Spleen (tissue), 7 donors: Measurements from ENCODE around the gene CDC27.

Experiments
- POLR2A ChIP-seq, 3 donors: fragments of 450-650 bp; IDR thresholded peaks; one replicate each; pipeline ENCODE4 v1.5.1; 2017; ENCODE audit warnings: antibody characterized with exemption in 3 of 3, mild to moderate bottlenecking in 1 of 3
- TF ChIP-seq, protein P1 (sequence below), 11 experiments: fragments of 200-600 bp in 7 of 11; fragments of 450-650 bp in 4 of 11; sonication (generic) in 4 of 11; IDR thresholded peaks in 8 of 11; conservative IDR thresholded peaks in 3 of 11; 1 replicate in 7 of 11; 2 replicates in 4 of 11; pipeline versions ENCODE4 v1.4.0 to v1.8.0; 2016 to 2021; ENCODE audit warnings: antibody characterized with exemption in 11 of 11, inconsistent platforms in 4 of 11, mild to moderate bottlenecking in 1 of 11
- donor health status: DM: no; HTN: no; CAD: no; lungs with moderate emphysema.
- donor health status: DM: no; HTN: no; CAD: no.
- donor health status: DM: no; HTN: no; CAD: no.

- TF ChIP-seq, protein P1, sequence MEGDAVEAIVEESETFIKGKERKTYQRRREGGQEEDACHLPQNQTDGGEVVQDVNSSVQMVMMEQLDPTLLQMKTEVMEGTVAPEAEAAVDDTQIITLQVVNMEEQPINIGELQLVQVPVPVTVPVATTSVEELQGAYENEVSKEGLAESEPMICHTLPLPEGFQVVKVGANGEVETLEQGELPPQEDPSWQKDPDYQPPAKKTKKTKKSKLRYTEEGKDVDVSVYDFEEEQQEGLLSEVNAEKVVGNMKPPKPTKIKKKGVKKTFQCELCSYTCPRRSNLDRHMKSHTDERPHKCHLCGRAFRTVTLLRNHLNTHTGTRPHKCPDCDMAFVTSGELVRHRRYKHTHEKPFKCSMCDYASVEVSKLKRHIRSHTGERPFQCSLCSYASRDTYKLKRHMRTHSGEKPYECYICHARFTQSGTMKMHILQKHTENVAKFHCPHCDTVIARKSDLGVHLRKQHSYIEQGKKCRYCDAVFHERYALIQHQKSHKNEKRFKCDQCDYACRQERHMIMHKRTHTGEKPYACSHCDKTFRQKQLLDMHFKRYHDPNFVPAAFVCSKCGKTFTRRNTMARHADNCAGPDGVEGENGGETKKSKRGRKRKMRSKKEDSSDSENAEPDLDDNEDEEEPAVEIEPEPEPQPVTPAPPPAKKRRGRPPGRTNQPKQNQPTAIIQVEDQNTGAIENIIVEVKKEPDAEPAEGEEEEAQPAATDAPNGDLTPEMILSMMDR (IDR thresholded peaks at IDR 0.05 in 8 of 11, conservative IDR thresholded peaks at IDR 0.05 in 3 of 11) = no peak
- TF ChIP-seq POLR2A (IDR thresholded peaks at IDR 0.05) = no peak
Observed at GRCh38 chr17:47224966-47225365, 35.9 kb upstream of the CDC27 start.
